ENCODE data around the gene TFF3. TPM values are rescaled to one million over a fixed set of nuclear protein-coding genes. Genes with fewer than 3 reads are reported as not detected.

Gene TFF3
- polyA plus RNA-seq, 1 experiment = not detected

DNA sequence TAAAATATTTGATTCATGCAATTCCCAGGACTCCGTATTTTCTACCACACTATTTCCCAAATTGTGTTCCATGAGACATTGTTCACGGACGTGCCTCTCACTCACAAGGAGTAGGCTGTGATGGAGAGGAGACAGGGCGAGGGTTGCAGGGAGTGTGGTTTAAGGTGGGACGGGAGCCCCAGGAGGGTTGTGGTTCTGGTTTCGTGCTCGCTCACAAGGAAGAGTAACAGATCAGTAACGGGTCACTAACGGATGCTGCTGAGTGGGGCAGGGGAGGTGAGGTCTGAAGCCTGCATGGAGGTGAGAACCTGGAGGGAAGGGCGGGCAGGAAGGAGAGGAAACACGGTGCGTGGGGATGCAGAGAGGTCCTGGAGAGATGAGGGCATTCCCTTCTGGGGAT lies 28.8 kb downstream of the TFF3 start:
- Histone ChIP-seq H3K36me3 (ENCODE audit: control insufficient read depth, insufficient read depth, low read length) (no peaks in the 10 kb centered on the region), H3K27me3 (ENCODE audit: control insufficient read depth, insufficient read depth, low read length) (no peaks in the 10 kb centered on the region), H3K4me3 (ENCODE audit: low read depth, low read length) (no peak overlapping the region)
- POLR2A ChIA-PET = no interaction called here
- TF ChIP-seq, protein P1, sequence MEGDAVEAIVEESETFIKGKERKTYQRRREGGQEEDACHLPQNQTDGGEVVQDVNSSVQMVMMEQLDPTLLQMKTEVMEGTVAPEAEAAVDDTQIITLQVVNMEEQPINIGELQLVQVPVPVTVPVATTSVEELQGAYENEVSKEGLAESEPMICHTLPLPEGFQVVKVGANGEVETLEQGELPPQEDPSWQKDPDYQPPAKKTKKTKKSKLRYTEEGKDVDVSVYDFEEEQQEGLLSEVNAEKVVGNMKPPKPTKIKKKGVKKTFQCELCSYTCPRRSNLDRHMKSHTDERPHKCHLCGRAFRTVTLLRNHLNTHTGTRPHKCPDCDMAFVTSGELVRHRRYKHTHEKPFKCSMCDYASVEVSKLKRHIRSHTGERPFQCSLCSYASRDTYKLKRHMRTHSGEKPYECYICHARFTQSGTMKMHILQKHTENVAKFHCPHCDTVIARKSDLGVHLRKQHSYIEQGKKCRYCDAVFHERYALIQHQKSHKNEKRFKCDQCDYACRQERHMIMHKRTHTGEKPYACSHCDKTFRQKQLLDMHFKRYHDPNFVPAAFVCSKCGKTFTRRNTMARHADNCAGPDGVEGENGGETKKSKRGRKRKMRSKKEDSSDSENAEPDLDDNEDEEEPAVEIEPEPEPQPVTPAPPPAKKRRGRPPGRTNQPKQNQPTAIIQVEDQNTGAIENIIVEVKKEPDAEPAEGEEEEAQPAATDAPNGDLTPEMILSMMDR (IDR thresholded peaks at IDR 0.05; ENCODE audit: insufficient read depth, low read depth, low read length) = no peak
- CTCF ChIA-PET = no interaction called here
- no peak for DNase-seq (ENCODE audit: low read depth)

DNA sequence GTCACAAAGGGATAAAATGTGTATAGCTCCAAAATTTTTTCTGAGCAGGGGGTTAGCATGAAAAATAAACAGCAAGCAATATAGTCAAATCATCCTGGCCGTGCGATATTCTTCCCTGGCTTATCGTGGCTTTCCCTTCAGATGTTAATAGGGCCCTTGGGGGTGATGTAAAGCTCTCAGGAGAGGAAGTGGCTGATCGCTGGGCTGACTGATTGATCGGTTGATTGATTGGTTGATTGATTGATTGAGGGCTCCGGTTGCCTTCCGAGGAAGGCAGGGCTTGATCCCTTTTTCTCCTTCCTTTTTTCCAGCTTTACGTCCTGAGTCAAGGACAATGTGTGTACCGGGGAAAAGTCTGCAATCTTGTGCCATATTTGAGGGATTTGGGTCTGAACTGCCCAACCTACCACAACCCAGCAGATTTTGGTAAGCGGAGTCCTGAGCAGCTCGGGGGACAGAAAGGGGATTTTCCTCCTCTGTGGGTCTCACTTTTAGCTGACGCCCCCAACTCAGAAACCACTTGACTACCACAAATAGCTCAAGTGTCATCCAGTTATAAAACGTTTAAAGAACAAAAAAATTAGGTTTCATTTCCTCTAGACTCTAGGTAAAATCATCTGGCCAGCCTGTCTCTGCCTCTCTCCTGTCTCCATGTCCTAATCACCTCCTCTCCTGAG lies 29.5 kb downstream of the TFF3 start:
- CTCF ChIA-PET = interaction anchor here (1.5 to 1.7 kb wide), 2 partner anchors 24 to 27 kb away, joined by 5 to 7 read pairs; no protein-coding TSS in a partner anchor
- POLR2A ChIA-PET = no interaction called here
- TF ChIP-seq, protein P1 (IDR thresholded peaks at IDR 0.05; ENCODE audit: insufficient read depth, low read depth, low read length) = no peak
- no peaks in the 10 kb centered on the region for H3K36me3 ChIP-seq (ENCODE audit: control insufficient read depth, insufficient read depth, low read length)
- no peak overlapping the region for H3K4me3 ChIP-seq (ENCODE audit: low read depth, low read length)
- H3K27me3 ChIP-seq (ENCODE audit: control insufficient read depth, insufficient read depth, low read length) = no peaks in the 10 kb centered on the region
- no peak for DNase-seq (ENCODE audit: low read depth)

DNA sequence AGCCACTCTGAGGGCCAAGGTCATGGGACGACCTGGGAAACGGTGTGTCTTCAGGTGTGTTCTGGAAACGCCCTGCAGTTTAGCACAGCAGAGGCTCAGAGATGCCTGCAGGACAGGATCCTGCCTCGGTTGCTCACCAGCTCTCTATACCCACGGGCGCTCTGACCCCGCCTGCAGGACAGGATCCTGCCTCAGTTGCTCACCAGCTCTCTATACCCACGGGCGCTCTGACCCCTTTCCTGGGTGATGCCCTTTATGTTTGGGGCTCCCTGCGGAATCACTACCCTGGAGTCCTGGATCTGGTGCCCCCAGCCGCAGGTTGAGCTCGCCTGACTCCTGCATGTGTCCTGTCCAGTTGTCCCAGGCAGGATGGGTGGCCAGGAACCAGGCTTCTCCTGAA lies 32.5 kb downstream of the TFF3 start:
- TF ChIP-seq, protein P1 (IDR thresholded peaks at IDR 0.05; ENCODE audit: insufficient read depth, low read depth, low read length) = no peak
- DNase-seq (ENCODE audit: low read depth) = no peak
- Histone ChIP-seq H3K27me3 (ENCODE audit: control insufficient read depth, insufficient read depth, low read length) (no peaks in the 10 kb centered on the region), H3K36me3 (ENCODE audit: control insufficient read depth, insufficient read depth, low read length) (no peaks in the 10 kb centered on the region), H3K4me3 (ENCODE audit: low read depth, low read length) (no peak overlapping the region)
- ChIA-PET POLR2A (no interaction called here), CTCF (no interaction called here)

DNA sequence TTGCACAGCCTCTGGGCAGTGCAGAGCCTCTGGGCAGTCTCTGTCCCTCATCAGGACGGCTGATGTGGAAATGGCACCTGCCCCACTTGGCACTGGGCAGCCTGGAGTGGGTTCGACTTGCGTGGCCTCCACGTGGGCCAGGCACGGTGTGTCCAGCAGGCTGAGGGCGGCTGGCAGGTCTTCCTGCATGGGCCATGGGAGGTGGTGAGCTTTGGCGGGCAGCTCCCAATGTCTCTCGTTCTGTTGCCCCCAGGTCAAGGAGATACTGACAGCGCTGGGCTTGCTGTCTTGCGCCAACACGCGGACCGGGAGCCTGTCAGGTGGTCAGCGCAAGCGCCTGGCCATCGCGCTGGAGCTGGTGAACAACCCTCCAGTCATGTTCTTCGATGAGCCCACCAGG lies 33.2 kb downstream of the TFF3 start:
- Histone ChIP-seq H3K4me3 (ENCODE audit: low read depth, low read length) (no peak overlapping the region), H3K27me3 (ENCODE audit: control insufficient read depth, insufficient read depth, low read length) (no peaks in the 10 kb centered on the region; the same call in 1 of the 2 replicates), H3K36me3 (ENCODE audit: control insufficient read depth, insufficient read depth, low read length) (no peaks in the 10 kb centered on the region)
- ChIA-PET POLR2A (no interaction called here), CTCF (interaction anchor here (1.5 kb wide), 1 partner anchor 23 kb away, joined by 4 read pairs; no protein-coding TSS in a partner anchor)
- TF ChIP-seq, protein P1 (IDR thresholded peaks at IDR 0.05; ENCODE audit: insufficient read depth, low read depth, low read length) = no peak
- DNase-seq (ENCODE audit: low read depth) = no peak

DNA sequence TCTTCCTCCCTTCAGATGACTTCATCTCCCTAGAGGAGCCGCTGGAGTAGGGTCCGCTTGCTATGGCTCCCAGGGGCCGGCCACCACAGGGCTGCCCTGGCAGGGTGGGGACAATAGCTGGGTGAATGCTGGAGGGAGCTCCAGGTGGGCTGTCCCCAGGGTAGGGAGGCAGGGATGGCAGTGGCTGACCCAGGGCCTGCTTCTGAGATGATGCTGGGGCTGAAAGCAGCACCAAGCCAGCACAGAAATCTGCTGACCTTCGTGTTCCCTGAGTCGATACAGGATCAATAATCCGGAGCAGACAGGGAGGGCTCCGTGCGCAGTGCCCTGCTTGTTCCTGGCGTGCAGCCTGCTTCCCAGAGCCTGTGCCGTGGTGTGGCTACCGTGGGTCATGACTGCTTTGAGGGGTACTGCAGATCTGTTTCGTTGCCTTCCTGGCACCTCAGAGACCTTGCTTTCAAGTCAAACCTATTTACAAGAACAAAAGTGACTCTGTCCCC lies 34.0 kb downstream of the TFF3 start:
- no peak for DNase-seq (ENCODE audit: low read depth)
- POLR2A ChIA-PET = no interaction called here
- CTCF ChIA-PET = interaction anchor here (1.5 kb wide), 1 partner anchor 22 kb away, joined by 4 read pairs; no protein-coding TSS in a partner anchor
- H3K27me3 ChIP-seq (ENCODE audit: control insufficient read depth, insufficient read depth, low read length) = no peaks in the 10 kb centered on the region; the same call in 1 of the 2 replicates
- H3K4me3 ChIP-seq (ENCODE audit: low read depth, low read length) = no peak overlapping the region
- no peaks in the 10 kb centered on the region for H3K36me3 ChIP-seq (ENCODE audit: control insufficient read depth, insufficient read depth, low read length)
- TF ChIP-seq, protein P1 (IDR thresholded peaks at IDR 0.05; ENCODE audit: insufficient read depth, low read depth, low read length) = no peak
